ENCODE data around the gene RUSC1.
"Not testable (repeated sequence)": the region's sequence is repeated elsewhere in the genome, so short reads cannot be mapped to it uniquely, and the experiment has no call there.

Gene RUSC1

DNA sequence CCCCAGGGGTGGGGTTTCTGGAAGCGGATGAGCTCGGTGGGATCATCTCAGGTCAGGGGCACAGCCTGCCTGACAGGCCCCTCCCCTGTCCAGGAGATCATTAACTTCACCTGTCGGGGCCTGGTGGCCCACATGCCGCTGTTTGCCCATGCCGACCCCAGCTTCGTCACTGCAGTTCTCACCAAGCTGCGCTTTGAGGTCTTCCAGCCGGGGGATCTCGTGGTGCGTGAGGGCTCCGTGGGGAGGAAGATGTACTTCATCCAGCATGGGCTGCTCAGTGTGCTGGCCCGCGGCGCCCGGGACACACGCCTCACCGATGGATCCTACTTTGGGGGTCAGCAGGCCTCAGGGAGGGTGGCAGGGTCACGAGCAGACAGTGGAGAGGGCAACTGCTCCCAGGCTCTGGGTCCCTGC is 35.1 kb upstream of the RUSC1 start:
- no peak for DNase-seq (ENCODE audit: low spot score)
- TF ChIP-seq, protein P1, sequence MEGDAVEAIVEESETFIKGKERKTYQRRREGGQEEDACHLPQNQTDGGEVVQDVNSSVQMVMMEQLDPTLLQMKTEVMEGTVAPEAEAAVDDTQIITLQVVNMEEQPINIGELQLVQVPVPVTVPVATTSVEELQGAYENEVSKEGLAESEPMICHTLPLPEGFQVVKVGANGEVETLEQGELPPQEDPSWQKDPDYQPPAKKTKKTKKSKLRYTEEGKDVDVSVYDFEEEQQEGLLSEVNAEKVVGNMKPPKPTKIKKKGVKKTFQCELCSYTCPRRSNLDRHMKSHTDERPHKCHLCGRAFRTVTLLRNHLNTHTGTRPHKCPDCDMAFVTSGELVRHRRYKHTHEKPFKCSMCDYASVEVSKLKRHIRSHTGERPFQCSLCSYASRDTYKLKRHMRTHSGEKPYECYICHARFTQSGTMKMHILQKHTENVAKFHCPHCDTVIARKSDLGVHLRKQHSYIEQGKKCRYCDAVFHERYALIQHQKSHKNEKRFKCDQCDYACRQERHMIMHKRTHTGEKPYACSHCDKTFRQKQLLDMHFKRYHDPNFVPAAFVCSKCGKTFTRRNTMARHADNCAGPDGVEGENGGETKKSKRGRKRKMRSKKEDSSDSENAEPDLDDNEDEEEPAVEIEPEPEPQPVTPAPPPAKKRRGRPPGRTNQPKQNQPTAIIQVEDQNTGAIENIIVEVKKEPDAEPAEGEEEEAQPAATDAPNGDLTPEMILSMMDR (IDR thresholded peaks at IDR 0.05; ENCODE audit: borderline replicate concordance, control extremely low read depth, extremely low read depth, insufficient read depth, missing control alignments) = no peak
- in situ Hi-C loops (cut with MboI; ENCODE audit: low sequenced_read_pairs, unreplicated experiment) = no loop called here

DNA sequence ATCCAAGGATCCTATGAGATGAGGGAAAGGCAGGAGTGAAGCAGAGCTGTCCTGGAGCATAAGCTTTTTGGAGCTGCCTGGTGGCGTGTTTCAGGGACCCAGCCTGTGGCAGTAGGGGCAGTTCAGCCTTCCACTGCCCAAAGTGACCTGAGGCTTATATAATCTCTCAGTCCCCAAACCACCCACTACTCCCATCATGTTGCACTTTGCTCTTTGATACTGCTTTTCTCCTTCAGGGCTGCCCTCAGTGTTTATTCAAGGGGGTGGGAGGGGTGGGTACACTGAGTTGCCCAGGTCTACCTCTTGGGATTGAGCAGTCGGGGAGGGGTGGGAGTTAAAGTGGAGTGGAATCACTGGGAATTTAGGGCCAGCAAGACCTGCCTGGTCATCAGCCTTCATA is 34.1 kb upstream of the RUSC1 start:
- TF ChIP-seq, protein P1 (IDR thresholded peaks at IDR 0.05; ENCODE audit: borderline replicate concordance, control extremely low read depth, extremely low read depth, insufficient read depth, missing control alignments) = no peak
- in situ Hi-C loops (cut with MboI; ENCODE audit: low sequenced_read_pairs, unreplicated experiment) = no loop called here
- no peak for DNase-seq (ENCODE audit: low spot score)

DNA sequence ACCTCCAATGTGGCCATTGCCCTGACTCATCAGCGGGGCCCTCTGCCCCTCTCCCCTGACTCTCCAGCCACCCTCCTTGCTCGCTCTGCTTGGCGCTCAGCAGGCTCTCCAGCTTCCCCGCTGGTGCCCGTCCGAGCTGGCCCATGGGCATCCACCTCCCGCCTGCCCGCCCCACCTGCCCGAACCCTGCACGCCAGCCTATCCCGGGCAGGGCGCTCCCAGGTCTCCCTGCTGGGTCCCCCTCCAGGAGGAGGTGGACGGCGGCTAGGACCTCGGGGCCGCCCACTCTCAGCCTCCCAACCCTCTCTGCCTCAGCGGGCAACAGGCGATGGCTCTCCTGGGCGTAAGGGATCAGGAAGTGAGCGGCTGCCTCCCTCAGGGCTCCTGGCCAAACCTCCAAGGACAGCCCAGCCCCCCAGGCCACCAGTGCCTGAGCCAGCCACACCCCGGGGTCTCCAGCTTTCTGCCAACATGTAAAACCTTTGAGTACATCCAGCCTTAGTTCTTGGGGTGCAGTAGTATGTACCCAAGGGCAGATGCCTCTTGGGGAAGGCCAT is 32.6 kb upstream of the RUSC1 start:
- DNase-seq (ENCODE audit: low spot score) = no peak
- TF ChIP-seq, protein P1 (IDR thresholded peaks at IDR 0.05; ENCODE audit: borderline replicate concordance, control extremely low read depth, extremely low read depth, insufficient read depth, missing control alignments) = no peak
- in situ Hi-C loops (cut with MboI; ENCODE audit: low sequenced_read_pairs, unreplicated experiment) = no loop called here

DNA sequence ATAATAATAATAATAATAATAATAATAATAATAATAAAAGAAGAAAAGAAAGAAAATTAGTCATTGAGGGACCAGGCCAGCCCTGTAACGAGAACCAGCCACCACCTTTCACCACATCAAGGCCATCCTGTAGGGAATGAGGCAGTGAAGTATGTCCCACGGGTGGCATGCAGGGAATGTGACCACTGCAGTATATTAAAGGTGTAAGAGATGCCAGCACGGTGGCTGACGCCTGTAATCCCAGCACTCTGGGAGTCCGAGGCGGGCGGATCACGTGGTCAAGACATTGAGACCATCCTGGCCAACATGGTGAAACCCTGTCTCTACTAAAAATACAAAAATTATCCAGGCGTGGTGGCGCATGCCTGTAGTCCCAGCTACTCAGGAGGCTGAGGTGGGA is 29.7 kb upstream of the RUSC1 start:
- DNase-seq (ENCODE audit: low spot score); in situ Hi-C loops (cut with MboI; ENCODE audit: low sequenced_read_pairs, unreplicated experiment): not testable (repeated sequence)

DNA sequence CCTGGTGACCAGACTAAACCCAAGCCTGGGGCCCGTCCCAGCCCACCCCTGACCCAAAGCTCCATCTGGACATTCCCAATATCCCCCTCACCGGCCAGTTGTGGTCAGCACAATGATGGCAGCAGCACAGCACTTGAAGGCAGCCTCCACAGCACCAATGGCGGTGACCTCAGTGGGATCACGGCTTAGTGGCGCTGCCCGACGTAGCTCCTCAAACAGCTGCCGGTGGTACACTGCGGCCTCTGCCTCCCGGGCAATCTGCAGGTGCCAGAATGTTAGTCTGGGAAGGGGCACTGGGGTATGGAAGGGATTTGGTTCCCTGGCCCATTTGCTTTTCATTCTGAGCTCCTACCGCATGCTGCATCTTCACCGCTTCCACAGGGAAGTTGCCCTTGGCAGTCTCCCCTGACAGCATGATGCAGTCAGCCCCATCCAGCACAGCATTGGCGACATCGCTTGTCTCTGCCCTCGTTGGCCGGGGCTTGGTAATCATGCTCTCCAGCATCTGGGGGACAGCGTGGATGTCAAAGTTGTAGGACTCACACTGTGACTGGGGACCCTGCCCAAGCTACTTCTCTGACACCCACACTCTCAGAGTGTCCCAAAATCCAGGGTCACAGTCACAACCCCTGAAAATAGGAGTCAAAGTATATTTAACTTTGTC is 27.5 kb upstream of the RUSC1 start:
- in situ Hi-C loops (cut with MboI; ENCODE audit: low sequenced_read_pairs, unreplicated experiment) = no loop called here
- DNase-seq (ENCODE audit: low spot score) = no peak
- TF ChIP-seq, protein P1 (IDR thresholded peaks at IDR 0.05; ENCODE audit: borderline replicate concordance, control extremely low read depth, extremely low read depth, insufficient read depth, missing control alignments) = no peak

DNA sequence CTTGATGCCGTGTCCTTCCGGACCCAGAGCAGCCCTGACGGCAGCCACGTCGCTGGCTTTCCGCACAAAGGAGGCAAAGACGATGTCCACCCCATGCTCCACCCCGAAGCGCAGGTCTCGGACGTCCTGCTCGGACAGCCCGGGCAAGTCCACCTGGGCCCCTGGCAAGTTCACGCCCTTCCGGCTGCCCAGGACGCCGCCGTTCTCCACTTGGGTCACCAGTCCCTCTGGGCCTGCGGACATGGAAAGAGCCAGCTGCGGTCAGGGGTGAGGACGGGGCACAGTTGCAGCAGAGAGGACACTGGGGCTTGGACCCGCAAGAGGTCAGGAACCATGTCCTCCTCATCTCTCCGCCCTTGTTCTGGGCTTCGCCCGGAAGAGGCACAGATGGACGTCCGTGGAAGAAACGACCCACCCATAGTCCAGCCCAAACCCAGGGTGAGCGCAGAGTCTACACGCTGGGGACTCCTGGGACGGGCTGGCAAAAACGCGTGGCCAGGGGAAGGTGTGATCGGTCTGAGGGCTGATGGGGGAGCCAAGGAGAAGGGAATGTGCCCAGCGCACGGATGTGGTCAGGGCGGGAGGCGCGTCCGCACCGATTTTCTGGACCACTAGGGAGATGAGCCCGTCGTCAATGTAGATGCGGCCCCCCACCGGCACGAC is 26.0 kb upstream of the RUSC1 start:
- TF ChIP-seq, protein P1 (IDR thresholded peaks at IDR 0.05; ENCODE audit: borderline replicate concordance, control extremely low read depth, extremely low read depth, insufficient read depth, missing control alignments) = no peak
- in situ Hi-C loops (cut with MboI; ENCODE audit: low sequenced_read_pairs, unreplicated experiment) = no loop called here
- no peak for DNase-seq (ENCODE audit: low spot score)
